GM12801 (cell line): ENCODE measurements around the gene MACF1.

Experiments
- CTCF ChIP-seq: IDR thresholded peaks from one replicate; pipeline ENCODE4 v1.5.1; 2011; ENCODE audit warnings: control low read depth; ENCODE audit not compliant: insufficient read length; ENCODE audit errors: extremely low read depth

Gene MACF1

GRCh38 chr1:39332828-39333227 lies 128.3 kb downstream of the MACF1 start:
- TF ChIP-seq CTCF: no peak

GRCh38 chr1:39333296-39333695 lies 128.8 kb downstream of the MACF1 start:
- no peak for TF ChIP-seq CTCF

- TF ChIP-seq CTCF: no peak
Measured at GRCh38 chr1:39335216-39335615, 130.7 kb downstream of the MACF1 start.

- no peak for TF ChIP-seq CTCF
Measured at GRCh38 chr1:39337067-39337466, 132.6 kb downstream of the MACF1 start.

- no peak for TF ChIP-seq CTCF
Measured at GRCh38 chr1:39342776-39343175, 138.3 kb downstream of the MACF1 start.

- no peak for TF ChIP-seq CTCF
Measured at GRCh38 chr1:39344394-39345154, 140.1 kb downstream of the MACF1 start.

GRCh38 chr1:39346872-39347271 lies 142.4 kb downstream of the MACF1 start:
- no peak for TF ChIP-seq CTCF
